Bone marrow (tissue), 2 donors: Measurements from ENCODE around the gene SYMPK.

Experiments
- DNase-seq, 2 donors: peaks; one replicate each; lab custom pipeline; 2025; lab: John Stamatoyannopoulos, UW

The SYMPK gene

GRCh38 chr19:45781214-45782161, 81.5 kb downstream of the SYMPK start:
- peak in 1 of 2 donors; percentile 13 for DNase-seq

- DNase-seq = no peak
Measured at GRCh38 chr19:45780448-45781213, 82.3 kb downstream of the SYMPK start.

GRCh38 chr19:45780146-45780447, 82.8 kb downstream of the SYMPK start:
- DNase-seq = no peak

- DNase-seq = peak; percentile 28 to 58
Measured at GRCh38 chr19:45779231-45780145, 83.5 kb downstream of the SYMPK start.

- no peak for DNase-seq
Measured at GRCh38 chr19:45778010-45778661, 84.8 kb downstream of the SYMPK start.

GRCh38 chr19:45777395-45777961, 85.5 kb downstream of the SYMPK start:
- no peak for DNase-seq

- DNase-seq = no peak
Measured at GRCh38 chr19:45774765-45775164, 88.2 kb downstream of the SYMPK start.

GRCh38 chr19:45773384-45773783, 89.6 kb downstream of the SYMPK start:
- no peak for DNase-seq

GRCh38 chr19:45772912-45773311, 90.0 kb downstream of the SYMPK start:
- DNase-seq = no peak

- no peak for DNase-seq
Measured at GRCh38 chr19:45772130-45772840, 90.7 kb downstream of the SYMPK start.

- no peak for DNase-seq
Measured at GRCh38 chr19:45771311-45771933, 91.5 kb downstream of the SYMPK start.

- peak; percentile 72 to 86 for DNase-seq
Measured at GRCh38 chr19:45770192-45771101, 92.5 kb downstream of the SYMPK start.

- DNase-seq = peak in 1 of 2 donors; percentile 80
Measured at GRCh38 chr19:45769821-45770191, 93.1 kb downstream of the SYMPK start.

- peak; percentile 76 to 79 for DNase-seq
Measured at GRCh38 chr19:45768984-45769782, 93.8 kb downstream of the SYMPK start, which contains the start of gene SIX5. Gene SIX5, minus strand, starts transcription at chr19:45769252. Its CDS starts 408 bp downstream, at chr19:45768844.

GRCh38 chr19:45768655-45768983, 94.3 kb downstream of the SYMPK start:
- DNase-seq = peak in 1 of 2 donors; percentile 39

GRCh38 chr19:45767881-45768654, 94.9 kb downstream of the SYMPK start:
- no peak for DNase-seq

- DNase-seq = no peak
Measured at GRCh38 chr19:45767410-45767880, 95.5 kb downstream of the SYMPK start.
